Naive thymus-derived CD4-positive, alpha-beta T cell (primary cell): ENCODE data around the gene GRM8. TPM values are rescaled to one million over a fixed set of nuclear protein-coding genes. Genes with fewer than 3 reads are reported as not detected.

ENCODE experiments used
- ATAC-seq: fragments of 150-1000 bp; cut with Tn5 transposase; 2 replicates; pipeline ENCODE4 v1.10.0; 2021; ENCODE audit warnings: mild to moderate bottlenecking, moderate library complexity
- CTCF ChIA-PET: fragments of 350-600 bp; sonication (Branson Sonifier 250); formaldehyde crosslinking; loops from one replicate; lab custom pipeline; 2021; ENCODE audit warnings: antibody characterized with exemption; lab: Charles Lee
- POLR2A ChIA-PET: fragments of 350-600 bp; sonication (Branson Sonifier 250); formaldehyde crosslinking; loops from one replicate; lab custom pipeline; 2021; ENCODE audit warnings: antibody characterized with exemption, inconsistent platforms; lab: Charles Lee
- DNase-seq, 9 donors: peaks; one replicate each; pipeline versions ENCODE4 v3.0.0 to v3.0.0-alpha.2; 2020 to 2022; ENCODE audit warnings: mixed read lengths in 1 of 9
- H3K27ac ChIP-seq: one replicate; pipeline ENCODE4 v1.7.0; 2013; ENCODE audit warnings: mild to moderate bottlenecking, low read depth, low read length, moderate library complexity
- H3K27me3 ChIP-seq, 2 donors: one replicate each; pipeline ENCODE4 v1.7.0; 2013; ENCODE audit warnings: low read length in 2 of 2, mild to moderate bottlenecking in 2 of 2, moderate library complexity in 2 of 2; ENCODE audit not compliant: control insufficient read depth in 2 of 2, insufficient read depth in 2 of 2
- H3K36me3 ChIP-seq, 3 experiments: 1 replicate in 2 of 3; 2 replicates in 1 of 3; pipeline ENCODE4 v1.7.0; 2013; ENCODE audit warnings: low read length in 3 of 3, mild to moderate bottlenecking in 3 of 3, moderate library complexity in 1 of 3; ENCODE audit not compliant: insufficient read depth in 3 of 3, control insufficient read depth in 2 of 3
- H3K4me1 ChIP-seq, 2 donors: one replicate each; pipeline ENCODE4 v1.7.0; 2013; ENCODE audit warnings: low read length in 2 of 2, mild to moderate bottlenecking in 2 of 2, moderate library complexity in 1 of 2; ENCODE audit not compliant: control insufficient read depth in 2 of 2, insufficient read depth in 2 of 2
- H3K4me3 ChIP-seq: 2 replicates; pipeline ENCODE4 v1.7.0; 2013; ENCODE audit warnings: mild to moderate bottlenecking, low read length
- H3K9me3 ChIP-seq, 3 experiments: 1 replicate in 2 of 3; 2 replicates in 1 of 3; pipeline ENCODE4 v1.7.0; 2013; ENCODE audit warnings: low read length in 3 of 3; ENCODE audit not compliant: control insufficient read depth in 2 of 3
- H3K27ac Mint-ChIP-seq, 9 donors: one replicate each; pipeline ENCODE4 v1.8.0; 2020 to 2022; ENCODE audit warnings: mixed read lengths in 9 of 9, mild to moderate bottlenecking in 8 of 9, moderate library complexity in 5 of 9, inconsistent platforms in 2 of 9
- H3K27me3 Mint-ChIP-seq, 5 donors: one replicate each; pipeline ENCODE4 v1.8.0; 2021 to 2022; ENCODE audit warnings: mixed read lengths in 5 of 5, mild to moderate bottlenecking in 1 of 5
- H3K36me3 Mint-ChIP-seq, 5 donors: one replicate each; pipeline ENCODE4 v1.8.0; 2020 to 2022; ENCODE audit warnings: mixed read lengths in 5 of 5, mild to moderate bottlenecking in 3 of 5, inconsistent platforms in 1 of 5
- H3K4me1 Mint-ChIP-seq, 7 donors: one replicate each; pipeline ENCODE4 v1.8.0; 2020 to 2022; ENCODE audit warnings: mixed read lengths in 7 of 7, mild to moderate bottlenecking in 3 of 7, inconsistent platforms in 1 of 7
- H3K4me3 Mint-ChIP-seq, 10 donors: one replicate each; pipeline ENCODE4 v1.8.0; 2020 to 2022; ENCODE audit warnings: mild to moderate bottlenecking in 10 of 10, mixed read lengths in 10 of 10, moderate library complexity in 6 of 10, inconsistent platforms in 2 of 10
- H3K9me3 Mint-ChIP-seq, 11 donors: one replicate each; pipeline ENCODE4 v1.8.0; 2020 to 2022; ENCODE audit warnings: mixed read lengths in 11 of 11, mild to moderate bottlenecking in 4 of 11, inconsistent platforms in 1 of 11, moderate library complexity in 1 of 11
- intact Hi-C, 2 donors: fragments of 100-400 bp; cut with micrococcal nuclease; formaldehyde crosslinking; loops; one replicate each; pipeline ENCODE4 v1.15.1; 2023
- polyA plus RNA-seq, 2 donors: library from polyadenylated mRNA; unstranded; fragments of 300-500 nt; fragmentation: Illumina TruSeq; gene quantifications; one replicate each; pipeline ENCODE4 v1.2.3, GENCODE V29; 2021
- total RNA-seq, 6 experiments: library from RNA in 5 of 6; stranded (reverse) in 5 of 6; gene quantifications; 1 replicate in 5 of 6; 2 replicates in 1 of 6; pipeline ENCODE4 v1.2.3 and lab custom pipeline; 2021 to 2026

GRM8 gene
- total and polyA plus RNA-seq, 7 experiments from 2014 or later: not detected

- POLR2A ChIA-PET: no interaction called here
- Histone ChIP-seq H3K27ac (no peak overlapping the region), H3K27me3 (no peaks in the 10 kb centered on the region), H3K36me3 (no peaks in the 10 kb centered on the region), H3K4me1 (no peaks in the 10 kb centered on the region), H3K9me3 (no peaks in the 10 kb centered on the region), H3K4me3 (no peak overlapping the region)
- Mint-ChIP-seq H3K27ac (no peak overlapping the region), H3K9me3 (peaks cover 0 to 12% (median 0%) of the 10 kb centered on the region in 11 donors), H3K36me3 (no peaks in the 10 kb centered on the region), H3K27me3 (peaks cover 0 to 28% (median 17%) of the 10 kb centered on the region in 5 donors), H3K4me3 (no peak overlapping the region), H3K4me1 (no peaks in the 10 kb centered on the region)
- no peak for ATAC-seq
- DNase-seq: no peak
- CTCF ChIA-PET: no interaction called here
- intact Hi-C loops: no loop called here
These were observed 256.1 kb downstream of the GRM8 start for GRCh38 chr7:126996659-126997058.

- Mint-ChIP-seq H3K4me1 (no peaks in the 10 kb centered on the region), H3K4me3 (no peak overlapping the region), H3K9me3 (peaks cover 0 to 12% (median 0%) of the 10 kb centered on the region in 11 donors), H3K36me3 (no peaks in the 10 kb centered on the region), H3K27me3 (peaks cover 0 to 28% (median 18%) of the 10 kb centered on the region in 5 donors), H3K27ac (no peak overlapping the region)
- Histone ChIP-seq H3K27me3 (no peaks in the 10 kb centered on the region), H3K4me1 (no peaks in the 10 kb centered on the region), H3K4me3 (no peak overlapping the region), H3K9me3 (no peaks in the 10 kb centered on the region), H3K36me3 (no peaks in the 10 kb centered on the region), H3K27ac (no peak overlapping the region)
- POLR2A ChIA-PET: no interaction called here
- DNase-seq (no peak), ATAC-seq (no peak)
- intact Hi-C loops: no loop called here
- CTCF ChIA-PET: no interaction called here
These were observed 259.0 kb downstream of the GRM8 start for GRCh38 chr7:126993626-126994213.

GRCh38 chr7:126988022-126988421, 264.7 kb downstream of the GRM8 start:
- no peak for ATAC-seq
- peaks cover 0 to 12% (median 12%) of the 10 kb centered on the region in 5 donors for H3K27me3 Mint-ChIP-seq
- H3K4me1 Mint-ChIP-seq: no peaks in the 10 kb centered on the region
- ChIA-PET CTCF (no interaction called here), POLR2A (no interaction called here)
- H3K9me3 Mint-ChIP-seq: peaks cover 0 to 3% (median 0%) of the 10 kb centered on the region in 11 donors
- DNase-seq: no peak
- H3K4me1 ChIP-seq: no peaks in the 10 kb centered on the region
- H3K27ac Mint-ChIP-seq: no peak overlapping the region
- H3K36me3 Mint-ChIP-seq: no peaks in the 10 kb centered on the region
- H3K4me3 Mint-ChIP-seq: no peak overlapping the region
- H3K27ac ChIP-seq: no peak overlapping the region
- no peak overlapping the region for H3K4me3 ChIP-seq
- H3K36me3 ChIP-seq: no peaks in the 10 kb centered on the region
- H3K27me3 ChIP-seq: no peaks in the 10 kb centered on the region
- intact Hi-C loops: no loop called here
- H3K9me3 ChIP-seq: no peaks in the 10 kb centered on the region

GRCh38 chr7:126979722-126980121, 273.0 kb downstream of the GRM8 start:
- H3K4me3 ChIP-seq: no peak overlapping the region
- peaks cover 0 to 3% (median 0%) of the 10 kb centered on the region in 5 donors for H3K36me3 Mint-ChIP-seq
- peaks cover 0 to 4% (median 0%) of the 10 kb centered on the region in 11 donors for H3K9me3 Mint-ChIP-seq
- no peaks in the 10 kb centered on the region for H3K4me1 Mint-ChIP-seq
- CTCF ChIA-PET: no interaction called here
- peaks cover 0 to 10% (median 5%) of the 10 kb centered on the region in 5 donors for H3K27me3 Mint-ChIP-seq
- no peaks in the 10 kb centered on the region for H3K4me1 ChIP-seq
- no peak for DNase-seq
- H3K27ac Mint-ChIP-seq: no peak overlapping the region
- H3K4me3 Mint-ChIP-seq: no peak overlapping the region
- intact Hi-C loops: no loop called here
- no peak for ATAC-seq
- POLR2A ChIA-PET: no interaction called here
- H3K27ac ChIP-seq: no peak overlapping the region
- no peaks in the 10 kb centered on the region for H3K9me3 ChIP-seq
- no peaks in the 10 kb centered on the region for H3K27me3 ChIP-seq
- no peaks in the 10 kb centered on the region for H3K36me3 ChIP-seq

- H3K4me1 Mint-ChIP-seq: no peaks in the 10 kb centered on the region
- DNase-seq (no peak), ATAC-seq (no peak)
- peaks cover 0 to 3% (median 0%) of the 10 kb centered on the region in 5 donors for H3K36me3 Mint-ChIP-seq
- Histone ChIP-seq H3K9me3 (no peaks in the 10 kb centered on the region), H3K27me3 (no peaks in the 10 kb centered on the region), H3K4me1 (no peaks in the 10 kb centered on the region), H3K27ac (no peak overlapping the region), H3K36me3 (no peaks in the 10 kb centered on the region), H3K4me3 (no peak overlapping the region)
- intact Hi-C loops: no loop called here
- CTCF ChIA-PET: interaction anchor here (0.6 kb wide), 1 partner anchor 134 kb away, joined by 3 read pairs; no protein-coding TSS in a partner anchor
- no peak overlapping the region for H3K27ac Mint-ChIP-seq
- H3K4me3 Mint-ChIP-seq: no peak overlapping the region
- H3K9me3 Mint-ChIP-seq: peaks cover 0 to 4% (median 0%) of the 10 kb centered on the region in 11 donors
- POLR2A ChIA-PET: no interaction called here
- peaks cover 0 to 9% (median 5%) of the 10 kb centered on the region in 5 donors for H3K27me3 Mint-ChIP-seq
These were observed 273.9 kb downstream of the GRM8 start for GRCh38 chr7:126978865-126979264.

- DNase-seq (no peak), ATAC-seq (no peak)
- Mint-ChIP-seq H3K4me1 (no peaks in the 10 kb centered on the region), H3K27me3 (peaks cover 0 to 5% (median 4%) of the 10 kb centered on the region in 5 donors), H3K4me3 (no peak overlapping the region), H3K9me3 (peaks cover 0 to 5% (median 0%) of the 10 kb centered on the region in 11 donors), H3K36me3 (no peaks in the 10 kb centered on the region), H3K27ac (no peak overlapping the region)
- POLR2A ChIA-PET: no interaction called here
- Histone ChIP-seq H3K9me3 (no peaks in the 10 kb centered on the region), H3K36me3 (no peaks in the 10 kb centered on the region), H3K4me3 (no peak overlapping the region), H3K4me1 (no peaks in the 10 kb centered on the region), H3K27ac (no peak overlapping the region), H3K27me3 (no peaks in the 10 kb centered on the region)
- CTCF ChIA-PET: no interaction called here
- intact Hi-C loops: no loop called here
These were observed 279.7 kb downstream of the GRM8 start for GRCh38 chr7:126973066-126973465.

- H3K36me3 Mint-ChIP-seq: no peaks in the 10 kb centered on the region
- intact Hi-C loops: no loop called here
- Histone ChIP-seq H3K36me3 (no peaks in the 10 kb centered on the region), H3K4me1 (no peaks in the 10 kb centered on the region), H3K27me3 (no peaks in the 10 kb centered on the region), H3K27ac (no peak overlapping the region), H3K4me3 (no peak overlapping the region), H3K9me3 (no peaks in the 10 kb centered on the region)
- H3K9me3 Mint-ChIP-seq: peaks cover 0 to 5% (median 0%) of the 10 kb centered on the region in 11 donors
- no peaks in the 10 kb centered on the region for H3K4me1 Mint-ChIP-seq
- ChIA-PET CTCF (no interaction called here), POLR2A (no interaction called here)
- peaks cover 0 to 5% (median 4%) of the 10 kb centered on the region in 5 donors for H3K27me3 Mint-ChIP-seq
- no peak for DNase-seq
- no peak for ATAC-seq
- H3K4me3 Mint-ChIP-seq: no peak overlapping the region
- H3K27ac Mint-ChIP-seq: no peak overlapping the region
These were observed 280.2 kb downstream of the GRM8 start for GRCh38 chr7:126972571-126972970.
